ENCODE results near the gene SYDE2.

GRCh38 chr1:85109475-85109874, 91.3 kb downstream of the SYDE2 start:
- peak in 5 of 7 experiments; percentile 68 to 85 (median 80) for TF ChIP-seq CTCF (IDR thresholded peaks at IDR 0.05)
- TF ChIP-seq POLR2A (IDR thresholded peaks at IDR 0.05): no peak
- no peak for TF ChIP-seq EP300 (IDR thresholded peaks at IDR 0.05)

Data from stomach (tissue), 4 donors.